ENCODE data around the gene SLMAP. TPM values are rescaled to one million over a fixed set of nuclear protein-coding genes. Genes with fewer than 3 reads are reported as not detected.
"Not testable (repeated sequence)": the region's sequence is repeated elsewhere in the genome, so short reads cannot be mapped to it uniquely, and the experiment has no call there.

Gene SLMAP
- total RNA-seq, 4 donors from 2014 or later = 399 to 519 (median 464) TPM

GRCh38 chr3:57872606-57873005, 116.5 kb downstream of the SLMAP start:
- DNase-seq (ENCODE audit: extremely low spot score) = no peak
- H3K27me3 ChIP-seq = no peaks in the 10 kb centered on the region
- H3K27ac ChIP-seq (replicated peaks in 1 of 4) = peak overlapping the region in 1 of 4 donors; percentile 54
- TF ChIP-seq, protein P1, sequence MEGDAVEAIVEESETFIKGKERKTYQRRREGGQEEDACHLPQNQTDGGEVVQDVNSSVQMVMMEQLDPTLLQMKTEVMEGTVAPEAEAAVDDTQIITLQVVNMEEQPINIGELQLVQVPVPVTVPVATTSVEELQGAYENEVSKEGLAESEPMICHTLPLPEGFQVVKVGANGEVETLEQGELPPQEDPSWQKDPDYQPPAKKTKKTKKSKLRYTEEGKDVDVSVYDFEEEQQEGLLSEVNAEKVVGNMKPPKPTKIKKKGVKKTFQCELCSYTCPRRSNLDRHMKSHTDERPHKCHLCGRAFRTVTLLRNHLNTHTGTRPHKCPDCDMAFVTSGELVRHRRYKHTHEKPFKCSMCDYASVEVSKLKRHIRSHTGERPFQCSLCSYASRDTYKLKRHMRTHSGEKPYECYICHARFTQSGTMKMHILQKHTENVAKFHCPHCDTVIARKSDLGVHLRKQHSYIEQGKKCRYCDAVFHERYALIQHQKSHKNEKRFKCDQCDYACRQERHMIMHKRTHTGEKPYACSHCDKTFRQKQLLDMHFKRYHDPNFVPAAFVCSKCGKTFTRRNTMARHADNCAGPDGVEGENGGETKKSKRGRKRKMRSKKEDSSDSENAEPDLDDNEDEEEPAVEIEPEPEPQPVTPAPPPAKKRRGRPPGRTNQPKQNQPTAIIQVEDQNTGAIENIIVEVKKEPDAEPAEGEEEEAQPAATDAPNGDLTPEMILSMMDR (IDR thresholded peaks at IDR 0.05) = no peak
- TF ChIP-seq EP300 (IDR thresholded peaks at IDR 0.05) = no peak
- peaks cover 0 to 14% (median 4%) of the 10 kb centered on the region in 4 donors for H3K36me3 ChIP-seq
- H3K4me1 ChIP-seq = peaks cover 0 to 14% (median 11%) of the 10 kb centered on the region in 4 donors
- intact Hi-C loops (cut with DNase I) = loop anchor here (10.0 kb wide), 1 partner anchor 302 kb away; no protein-coding TSS in a partner anchor
- WGBS = 95% methylated on average over 4 of the region's 4 CpGs
- no peaks in the 10 kb centered on the region for H3K9me3 ChIP-seq
- no peak overlapping the region for H3K4me3 ChIP-seq

GRCh38 chr3:57876632-57877031, 120.5 kb downstream of the SLMAP start:
- H3K27ac ChIP-seq (replicated peaks in 1 of 4) = peak overlapping the region in 3 of 4 donors; percentile 3 to 66 (median 44)
- peaks cover 0 to 10% (median 0%) of the 10 kb centered on the region in 4 donors for H3K36me3 ChIP-seq
- WGBS = 75% methylated on average over 3 of the region's 3 CpGs
- H3K4me1 ChIP-seq = peaks cover 0 to 23% (median 13%) of the 10 kb centered on the region in 4 donors
- TF ChIP-seq POLR2AphosphoS5 (IDR thresholded peaks at IDR 0.05) (no peak), EP300 (IDR thresholded peaks at IDR 0.05) (no peak), POLR2A (IDR thresholded peaks at IDR 0.05; ENCODE audit: low read depth) (no peak)
- TF ChIP-seq, protein P1 (IDR thresholded peaks at IDR 0.05) = no peak
- no peak for DNase-seq (ENCODE audit: extremely low spot score)
- H3K9me3 ChIP-seq = no peaks in the 10 kb centered on the region
- no peaks in the 10 kb centered on the region for H3K27me3 ChIP-seq
- intact Hi-C loops (cut with DNase I) = loop anchor here (10.0 kb wide), 1 partner anchor 298 kb away; no protein-coding TSS in a partner anchor
- no peak overlapping the region for H3K4me3 ChIP-seq

DNA sequence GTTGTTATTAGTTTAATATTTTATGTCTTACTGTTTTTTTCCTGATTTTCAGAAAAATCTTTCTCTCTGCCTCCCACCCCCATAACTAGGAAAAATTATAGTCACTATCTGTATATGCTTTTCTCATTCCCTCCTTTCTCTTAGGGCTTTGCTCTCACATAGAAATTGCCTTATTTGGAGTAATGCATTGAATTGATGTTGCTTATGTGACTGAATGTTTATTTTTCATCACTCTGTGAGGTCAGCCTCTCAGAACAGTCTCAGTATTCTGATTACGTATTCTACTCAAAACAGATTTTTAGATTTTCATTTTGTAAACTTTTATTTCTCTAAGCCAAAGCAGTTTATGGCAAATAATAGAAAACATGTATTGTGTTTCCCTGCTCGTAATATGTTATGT, 121.0 kb downstream of the SLMAP start:
- WGBS = 56% methylated on average over 2 of the region's 2 CpGs
- H3K4me3 ChIP-seq = no peak overlapping the region
- peak overlapping the region in 3 of 4 donors; percentile 3 to 66 (median 44) for H3K27ac ChIP-seq (replicated peaks in 1 of 4)
- H3K9me3 ChIP-seq = no peaks in the 10 kb centered on the region
- intact Hi-C loops (cut with DNase I) = loop anchor here (10.0 kb wide), 1 partner anchor 298 kb away; no protein-coding TSS in a partner anchor
- H3K27me3 ChIP-seq = no peaks in the 10 kb centered on the region
- peaks cover 0 to 8% (median 0%) of the 10 kb centered on the region in 4 donors for H3K36me3 ChIP-seq
- no peak for DNase-seq (ENCODE audit: extremely low spot score)
- peaks cover 0 to 23% (median 13%) of the 10 kb centered on the region in 4 donors for H3K4me1 ChIP-seq
- TF ChIP-seq, protein P1 (IDR thresholded peaks at IDR 0.05) = no peak
- TF ChIP-seq POLR2AphosphoS5 (IDR thresholded peaks at IDR 0.05) = no peak
- TF ChIP-seq EP300 (IDR thresholded peaks at IDR 0.05) = no peak
- no peak for TF ChIP-seq POLR2A (IDR thresholded peaks at IDR 0.05; ENCODE audit: low read depth)

GRCh38 chr3:57884436-57884835, 128.3 kb downstream of the SLMAP start:
- Histone ChIP-seq H3K4me1 (peaks cover 0 to 20% (median 7%) of the 10 kb centered on the region in 4 donors), H3K27ac (replicated peaks in 1 of 4) (peak overlapping the region in 1 of 4 donors; percentile 35), H3K36me3 (peaks cover 0 to 16% (median 8%) of the 10 kb centered on the region in 4 donors)
- WGBS = 97% methylated on average over 5 of the region's 5 CpGs
- H3K9me3 ChIP-seq; H3K4me3 ChIP-seq; intact Hi-C loops (cut with DNase I); H3K27me3 ChIP-seq; DNase-seq (ENCODE audit: extremely low spot score): not testable (repeated sequence)

GRCh38 chr3:57889807-57890206, 133.7 kb downstream of the SLMAP start:
- intact Hi-C loops (cut with DNase I) = no loop called here
- Histone ChIP-seq H3K4me1 (peaks cover 0 to 17% (median 10%) of the 10 kb centered on the region in 4 donors), H3K36me3 (peaks cover 0 to 7% (median 4%) of the 10 kb centered on the region in 4 donors), H3K27ac (replicated peaks in 1 of 4) (peak overlapping the region; percentile 85 to 93 (median 88)), H3K4me3 (peak overlapping the region; percentile 51 to 57 (median 54)), H3K9me3 (no peaks in the 10 kb centered on the region), H3K27me3 (no peaks in the 10 kb centered on the region)
- DNase-seq (ENCODE audit: extremely low spot score) = no peak
- 41% methylated on average over 6 of the region's 6 CpGs for WGBS
- TF ChIP-seq, protein P1 (IDR thresholded peaks at IDR 0.05) = no peak
- TF ChIP-seq POLR2A (IDR thresholded peaks at IDR 0.05; ENCODE audit: low read depth) (no peak), POLR2AphosphoS5 (IDR thresholded peaks at IDR 0.05) (peak; percentile 89 to 96), EP300 (IDR thresholded peaks at IDR 0.05) (peak; percentile 27)

All from esophagus muscularis mucosa (tissue), 4 donors.